ENCODE data around the gene CRYGS. TPM values are rescaled to one million over a fixed set of nuclear protein-coding genes. Genes with fewer than 3 reads are reported as not detected.
"Not testable (repeated sequence)": the region's sequence is repeated elsewhere in the genome, so short reads cannot be mapped to it uniquely, and the experiment has no call there.

The CRYGS gene
- total RNA-seq, result 0.99 TPM

DNA sequence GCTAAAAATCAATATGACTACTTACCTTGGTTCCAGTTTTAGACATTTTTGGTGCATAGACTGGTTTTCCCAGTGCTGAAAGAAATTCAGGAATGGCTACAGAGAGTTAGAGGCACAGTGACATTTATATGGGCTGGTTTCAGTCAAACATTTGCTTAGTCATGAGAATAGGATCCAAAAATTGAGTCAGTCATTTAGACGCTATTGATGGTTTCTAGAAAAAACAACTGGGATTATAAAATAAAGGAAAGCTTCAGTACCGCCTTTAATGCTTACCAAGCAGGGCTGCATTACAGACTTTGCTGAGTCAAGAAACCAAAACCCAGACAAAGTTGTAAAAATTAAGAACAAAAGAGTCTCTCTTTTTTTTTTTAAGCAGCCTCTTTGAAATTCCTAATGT, at the start of gene CRYGS:
Gene CRYGS (minus strand): TSS at position 100 of the 400 bp plus-strand sequence. CDS start 54 bp downstream, at position 46.
- DNase-seq, result no peak

DNA sequence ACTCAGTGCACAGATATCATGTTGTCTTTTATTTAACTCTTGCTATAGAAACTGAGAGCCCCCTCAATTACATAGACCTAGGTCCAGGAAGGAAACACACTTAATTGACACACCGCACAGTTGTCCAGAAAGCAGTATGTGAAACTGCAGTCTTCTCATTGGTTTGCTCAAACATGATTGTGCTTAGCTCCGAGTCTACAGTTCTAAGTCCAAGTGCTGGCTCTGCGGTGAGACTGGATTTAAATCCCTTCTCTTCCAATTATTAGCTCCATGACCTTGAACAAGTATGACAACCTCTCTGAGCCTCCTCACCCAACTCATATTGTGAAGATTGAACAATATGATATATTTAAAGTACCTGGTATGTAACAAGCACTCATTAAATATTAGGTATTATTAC, 49.7 kb upstream of the CRYGS start:
- no peak for DNase-seq

DNA sequence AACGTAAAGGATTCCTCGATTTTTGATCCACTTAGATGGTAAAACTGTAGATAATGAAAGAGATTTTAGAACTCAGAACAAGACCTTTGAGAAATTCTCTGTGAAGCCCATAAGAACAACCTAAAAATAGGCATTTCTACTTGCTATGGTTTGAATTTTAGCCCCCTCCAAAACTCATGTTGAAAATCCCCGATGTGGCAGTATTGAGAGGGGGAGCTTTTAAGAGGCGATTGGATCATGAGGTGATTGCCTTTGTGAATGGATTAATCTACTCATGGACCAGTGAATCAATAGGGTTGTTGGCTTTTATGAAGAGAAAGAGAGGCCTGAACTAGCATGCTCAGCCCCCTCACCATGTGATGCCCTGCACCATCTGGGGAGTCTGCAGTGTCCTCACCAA, 48.5 kb upstream of the CRYGS start:
- DNase-seq, result no peak

DNA sequence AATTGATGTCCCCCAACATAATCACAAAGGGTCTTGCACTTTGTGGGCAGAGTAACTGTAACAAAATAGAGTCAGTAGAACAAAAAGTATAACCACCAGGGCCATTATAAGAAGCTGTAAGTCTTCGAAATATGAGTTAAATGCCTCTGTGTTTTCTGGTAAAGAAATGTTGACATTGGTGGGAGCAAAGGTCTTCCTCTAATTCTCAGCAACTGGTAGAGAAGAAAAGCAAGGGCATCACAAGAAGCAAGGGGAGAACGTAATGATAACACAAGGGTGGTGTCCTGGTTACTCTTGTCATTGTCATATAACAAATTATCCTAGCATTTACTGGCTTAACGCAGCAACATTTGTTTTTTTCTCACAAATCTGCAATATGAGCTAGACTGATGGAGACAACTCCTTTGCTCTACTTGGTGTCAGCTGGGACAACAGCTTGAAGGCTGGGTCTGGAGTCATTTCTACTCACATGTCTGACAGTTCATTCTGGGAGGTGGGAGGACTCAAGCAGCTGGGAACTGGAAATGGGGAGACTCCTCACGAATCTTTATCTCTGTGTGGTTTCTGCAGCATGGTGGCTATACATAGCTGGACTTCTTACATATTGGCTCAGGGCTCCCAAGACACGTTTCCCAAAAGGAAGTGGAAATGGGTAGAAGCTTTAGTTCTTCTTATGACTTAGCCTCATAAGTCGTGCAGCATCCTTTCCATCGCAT, 46.6 kb upstream of the CRYGS start:
- no peak for DNase-seq

DNA sequence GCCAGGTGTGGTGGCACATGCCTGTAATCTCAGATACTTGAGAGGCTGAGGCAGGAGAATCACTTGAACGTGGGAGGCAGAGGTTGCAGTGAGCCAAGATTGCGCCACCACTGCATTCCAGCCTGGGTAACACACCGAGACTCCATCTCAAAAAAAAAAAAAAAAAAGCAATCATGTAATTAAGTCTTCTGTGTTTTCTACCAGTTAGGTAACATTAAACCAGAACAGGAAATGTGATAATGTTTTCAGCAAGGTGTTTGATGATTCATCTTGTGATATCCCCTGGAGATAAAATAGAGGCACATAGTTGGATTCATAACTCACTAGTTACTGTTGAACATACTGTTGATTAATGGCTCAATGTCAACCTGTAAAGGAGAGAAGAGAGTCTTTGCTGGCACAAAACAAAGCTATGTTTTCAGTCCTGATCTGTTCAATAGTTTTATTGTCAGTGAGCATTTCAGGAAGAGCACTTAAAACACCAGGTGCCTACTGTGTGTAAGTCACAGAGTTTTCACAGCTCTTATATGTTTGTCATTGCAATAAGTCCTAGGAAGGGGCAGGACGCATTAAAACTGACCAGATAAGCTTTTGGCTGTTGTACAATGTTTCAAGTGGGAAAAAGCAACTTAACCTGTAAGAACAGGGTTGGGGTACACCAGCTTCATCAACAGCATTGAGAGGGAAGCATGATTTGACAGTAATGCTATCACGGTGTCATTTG, 45.8 kb upstream of the CRYGS start:
- DNase-seq, result no peak

DNA sequence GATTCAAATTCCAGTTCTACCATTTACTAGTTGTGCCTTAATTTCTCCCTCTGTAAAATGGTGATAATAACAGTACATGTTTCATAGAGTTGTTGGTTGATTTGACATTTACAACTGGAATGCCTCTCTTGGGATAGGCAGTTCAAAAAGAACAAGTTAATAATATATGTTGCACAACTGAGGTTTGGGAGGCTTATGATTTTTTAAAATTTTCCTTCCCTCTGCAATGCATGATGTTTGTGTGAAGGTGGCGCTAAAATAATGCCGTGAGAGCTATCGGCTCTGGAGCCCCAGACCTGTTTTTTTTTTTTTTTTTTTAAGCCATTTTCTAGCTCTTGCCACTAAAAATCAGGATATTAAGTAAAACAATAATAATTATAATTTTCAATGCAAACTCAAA, 44.9 kb upstream of the CRYGS start:
- DNase-seq, result no peak

DNA sequence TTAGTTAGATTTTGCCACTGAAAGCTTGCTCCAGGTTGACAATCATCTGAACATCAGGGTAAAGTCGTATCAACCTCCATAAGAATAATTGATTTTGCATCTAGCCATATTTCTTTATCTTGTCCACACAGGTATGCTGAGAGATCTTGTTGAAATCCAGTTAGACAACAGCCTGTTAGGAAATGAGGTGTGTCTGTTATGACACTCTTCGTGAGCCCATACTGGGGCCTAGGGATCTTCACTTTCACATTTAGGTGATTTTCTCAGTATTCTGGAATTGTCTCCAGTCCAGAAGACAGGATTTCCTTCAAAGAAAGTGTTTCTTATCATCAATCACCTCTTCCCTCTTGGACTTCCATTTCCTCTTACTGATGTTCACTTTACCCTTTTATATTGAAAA, 44.5 kb upstream of the CRYGS start:
- DNase-seq, result no peak

DNA sequence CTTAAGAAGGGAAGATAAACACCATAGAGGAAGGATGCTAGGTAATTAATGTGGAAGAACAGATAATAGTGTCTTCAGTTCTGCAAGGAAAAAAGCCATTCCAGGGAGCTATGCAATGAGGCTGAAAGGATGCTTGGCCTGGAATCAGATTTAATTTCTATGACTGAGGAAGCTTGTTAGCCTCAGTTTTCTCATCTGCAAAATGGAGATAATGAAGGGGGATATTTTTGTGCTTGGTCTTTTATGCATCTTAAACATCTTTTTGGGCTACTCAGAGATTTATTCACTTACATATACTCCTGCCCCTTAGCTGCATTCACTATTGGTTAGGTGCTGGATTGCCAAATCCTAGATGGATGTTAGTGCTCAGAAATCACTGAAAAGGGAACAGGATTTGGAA, 43.0 kb upstream of the CRYGS start:
- DNase-seq, result no peak

DNA sequence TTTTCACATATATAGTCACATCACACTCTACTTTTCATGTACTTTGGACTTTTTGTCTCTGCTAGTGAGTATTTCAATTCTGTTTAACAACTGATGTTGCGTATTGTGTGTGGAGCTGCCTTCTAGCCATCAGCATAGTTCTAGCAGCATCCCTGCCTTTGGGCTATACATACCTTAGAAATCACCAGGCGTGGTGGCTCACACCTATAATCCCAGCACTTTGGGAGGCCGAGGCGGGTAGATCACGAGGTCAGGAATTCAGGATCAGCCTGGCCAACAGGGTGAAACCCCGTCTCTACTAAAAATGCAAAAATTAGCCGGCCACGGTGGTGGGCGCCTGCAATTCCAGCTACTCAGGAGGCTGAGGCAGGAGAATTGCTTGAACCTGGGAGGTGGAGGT, 42.1 kb upstream of the CRYGS start:
- DNase-seq, result not testable (repeated sequence)

DNA sequence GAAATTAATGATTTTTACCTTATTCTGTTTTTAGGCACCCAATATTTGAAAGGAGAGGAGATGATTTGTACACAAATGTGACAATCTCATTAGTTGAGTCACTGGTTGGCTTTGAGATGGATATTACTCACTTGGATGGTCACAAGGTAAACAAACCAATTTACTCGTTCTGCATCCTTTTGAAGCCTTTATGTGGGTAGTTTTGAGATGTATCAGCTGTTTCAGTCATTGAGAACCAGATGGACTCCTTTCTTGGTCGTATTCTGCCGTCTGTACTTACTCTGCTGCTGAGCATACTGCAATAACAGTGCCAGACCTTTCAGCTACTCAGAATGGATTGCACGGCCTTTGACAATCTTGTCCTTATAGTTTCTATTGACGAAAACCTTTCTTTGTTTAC, 39.7 kb upstream of the CRYGS start:
- DNase-seq, result no peak

DNA sequence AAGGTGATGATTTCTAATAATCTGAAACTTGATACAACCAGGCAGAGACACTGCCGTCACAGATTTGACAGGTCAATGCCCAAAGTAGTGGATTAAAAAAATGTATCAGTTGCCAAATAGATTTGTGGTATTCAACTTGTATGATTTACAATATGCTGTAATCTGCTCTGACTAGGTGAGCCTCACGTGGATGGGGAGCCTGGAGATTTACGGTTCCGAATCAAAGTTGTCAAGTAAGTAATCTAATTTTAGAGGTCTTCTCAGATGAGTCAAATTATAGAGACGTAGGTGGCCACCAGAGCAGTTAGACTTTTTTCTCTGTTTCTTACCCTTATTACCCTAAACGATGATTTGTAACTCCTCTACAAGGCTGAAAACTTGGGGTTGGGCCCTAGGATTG, 38.4 kb upstream of the CRYGS start:
- DNase-seq, result no peak

DNA sequence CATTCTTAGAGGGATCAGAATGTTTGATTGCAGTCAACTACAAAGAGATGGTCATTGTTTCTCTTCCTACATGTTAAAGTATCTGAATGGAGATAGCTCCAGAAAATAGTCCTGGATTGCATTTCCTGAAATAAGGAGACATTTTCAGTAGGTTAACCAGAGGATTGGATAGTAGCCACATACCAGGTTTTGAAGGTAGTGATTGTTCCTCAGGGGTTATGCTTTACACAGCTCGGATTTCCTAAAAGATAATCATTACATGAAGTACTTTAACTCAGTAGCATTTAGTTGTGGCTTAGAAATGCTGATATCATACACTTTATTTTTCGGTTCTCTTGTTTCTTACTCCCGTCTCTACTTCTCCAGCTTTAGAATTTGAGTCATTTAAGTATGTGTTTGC, 36.6 kb upstream of the CRYGS start:
- no peak for DNase-seq

DNA sequence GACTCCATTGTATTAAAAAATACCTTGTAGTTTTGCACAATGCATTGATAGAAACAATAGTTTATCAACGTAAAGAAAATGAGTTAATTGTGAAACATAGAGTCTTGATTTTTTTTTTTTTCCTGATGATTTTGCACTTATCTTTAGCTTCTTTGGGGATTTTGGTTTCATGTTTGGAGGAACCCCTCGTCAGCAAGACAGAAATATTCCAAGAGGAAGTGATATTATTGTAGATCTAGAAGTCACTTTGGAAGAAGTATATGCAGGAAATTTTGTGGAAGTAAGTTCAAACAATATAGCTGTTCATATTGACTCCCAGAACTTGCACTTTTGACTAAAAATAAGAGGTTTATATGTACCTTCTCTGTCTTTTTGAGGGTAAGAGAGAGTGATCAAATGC, 33.3 kb upstream of the CRYGS start:
- DNase-seq, result no peak

DNA sequence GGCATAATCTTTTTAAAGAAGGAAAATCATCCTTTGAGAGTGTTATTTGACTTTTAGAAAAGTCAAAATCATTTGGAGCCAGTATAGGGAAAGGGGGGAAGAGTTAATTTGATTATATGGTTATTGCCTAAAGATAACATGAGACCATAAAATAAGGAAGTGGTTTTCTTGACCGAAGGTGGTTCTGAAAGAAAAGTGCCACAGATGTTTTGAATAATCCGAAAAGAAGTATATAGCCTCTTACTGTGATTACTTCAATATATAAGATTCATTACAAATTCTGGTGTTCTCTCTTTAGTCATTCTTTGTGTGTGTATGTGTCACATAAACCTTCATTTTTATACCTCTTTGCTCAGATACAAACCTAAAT, 27.4 kb upstream of the CRYGS start:
- no peak for DNase-seq

DNA sequence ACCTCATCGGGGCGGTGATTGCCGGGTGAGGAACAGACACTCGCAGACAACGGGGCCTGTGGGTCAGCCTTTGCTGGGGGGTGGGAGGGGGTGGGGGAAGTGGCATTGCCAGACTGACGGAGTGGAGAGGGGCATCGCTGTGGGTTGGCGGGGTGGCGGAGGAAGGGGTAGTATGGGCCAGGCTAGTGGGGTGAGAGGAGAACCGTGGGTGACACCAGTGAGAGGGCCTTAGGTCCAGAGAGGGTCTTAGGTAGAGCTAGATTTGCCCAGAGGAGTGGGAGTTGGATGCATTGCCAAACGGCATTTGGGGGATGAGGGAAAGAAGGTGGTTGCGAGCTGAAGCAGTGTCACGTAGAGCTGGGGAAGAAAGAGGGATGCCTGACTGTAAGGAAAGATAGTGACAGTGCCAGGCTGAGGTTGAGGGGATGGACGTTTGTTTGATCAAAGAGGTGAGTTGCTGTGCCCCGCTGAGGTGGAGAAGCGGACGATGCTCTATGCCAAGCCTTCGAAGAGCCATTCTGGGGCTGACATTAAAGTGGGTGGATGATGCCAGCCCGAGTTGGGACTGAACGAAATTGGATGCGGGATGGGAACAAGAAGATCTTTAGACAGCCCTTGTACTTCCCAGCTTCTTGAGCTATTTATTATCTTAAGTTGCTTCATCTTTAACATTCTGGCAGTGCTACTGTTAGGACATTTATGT, 26.9 kb upstream of the CRYGS start:
- no peak for DNase-seq

DNA sequence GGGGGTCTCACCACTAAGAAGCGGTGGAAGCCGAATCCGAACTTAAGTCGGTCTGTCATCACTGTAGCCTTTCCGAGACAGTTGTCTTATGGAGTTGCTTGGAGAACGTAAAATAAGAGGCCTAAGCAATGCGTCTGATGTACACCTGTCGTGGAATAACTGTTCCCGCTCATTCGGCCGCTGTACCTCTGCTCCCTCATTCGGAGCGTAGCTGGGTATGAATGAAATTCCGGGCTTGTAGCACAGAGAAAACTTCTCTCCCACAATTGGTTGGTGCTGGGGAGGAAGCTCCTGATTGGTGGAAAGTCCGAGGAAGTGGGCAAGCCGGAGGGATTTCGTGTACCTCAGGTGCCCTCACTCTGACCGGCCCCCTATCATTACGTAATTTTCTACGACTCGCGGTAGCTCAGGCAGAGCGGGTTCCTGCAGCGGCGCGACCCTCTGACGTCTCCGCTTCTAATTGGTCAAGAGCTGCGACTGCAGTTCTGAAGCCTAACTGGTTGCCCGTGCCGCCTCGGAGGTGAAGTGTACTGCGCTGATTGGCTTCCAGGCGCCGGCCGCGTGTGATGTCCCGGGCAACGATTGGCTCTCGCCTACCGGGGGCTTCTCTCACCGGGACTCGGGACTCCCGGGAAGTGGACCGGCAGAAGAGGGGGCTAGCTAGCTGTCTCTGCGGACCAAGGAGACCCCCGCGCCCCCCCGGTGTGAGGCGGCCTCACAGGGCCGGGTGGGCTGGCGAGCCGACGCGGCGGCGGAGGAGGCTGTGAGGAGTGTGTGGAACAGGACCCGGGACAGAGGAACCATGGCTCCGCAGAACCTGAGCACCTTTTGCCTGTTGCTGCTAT, 26.1 kb upstream of the CRYGS start, which contains the start of gene DNAJB11:
Gene DNAJB11 (plus strand): TSS at position 625 of the 845 bp plus-strand sequence. CDS start 178 bp downstream, at position 803.
- peak; percentile 100 for DNase-seq

DNA sequence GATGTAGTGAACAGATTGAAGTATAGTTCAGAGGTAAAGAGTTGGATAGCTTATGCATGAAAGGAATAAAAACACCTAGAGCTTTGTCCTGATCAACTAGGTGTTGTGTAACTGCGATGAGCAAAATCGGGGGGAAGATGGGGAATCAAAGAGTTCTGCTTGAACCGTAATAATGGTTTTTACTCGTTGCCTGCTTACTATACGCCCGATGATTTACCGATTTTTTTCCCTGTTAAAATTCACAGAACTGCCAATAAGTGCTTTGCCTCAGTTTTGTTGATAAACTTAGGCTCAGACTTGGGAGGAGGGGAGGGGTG, 25.6 kb upstream of the CRYGS start:
- no peak for DNase-seq

DNA sequence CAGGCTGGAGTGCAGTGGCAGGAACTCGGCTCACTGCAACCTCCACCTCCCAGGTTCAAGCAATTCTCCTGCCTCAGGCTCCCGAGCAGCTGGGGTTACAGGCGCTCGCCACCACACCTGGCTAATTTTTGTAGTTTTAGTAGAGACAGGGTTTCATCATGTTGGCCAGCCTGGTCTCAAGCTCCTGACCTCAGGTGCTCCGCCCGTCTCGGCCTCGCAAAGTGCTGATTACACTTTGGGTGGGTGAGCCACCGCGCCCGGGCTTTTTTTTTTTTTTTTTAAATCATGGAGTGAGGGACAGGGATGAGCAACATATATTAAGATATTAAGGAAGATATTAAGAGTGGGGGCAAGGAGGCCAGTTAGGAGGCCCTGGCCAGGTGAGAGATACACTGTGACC, 25.2 kb upstream of the CRYGS start:
- DNase-seq, result not testable (repeated sequence)

DNA sequence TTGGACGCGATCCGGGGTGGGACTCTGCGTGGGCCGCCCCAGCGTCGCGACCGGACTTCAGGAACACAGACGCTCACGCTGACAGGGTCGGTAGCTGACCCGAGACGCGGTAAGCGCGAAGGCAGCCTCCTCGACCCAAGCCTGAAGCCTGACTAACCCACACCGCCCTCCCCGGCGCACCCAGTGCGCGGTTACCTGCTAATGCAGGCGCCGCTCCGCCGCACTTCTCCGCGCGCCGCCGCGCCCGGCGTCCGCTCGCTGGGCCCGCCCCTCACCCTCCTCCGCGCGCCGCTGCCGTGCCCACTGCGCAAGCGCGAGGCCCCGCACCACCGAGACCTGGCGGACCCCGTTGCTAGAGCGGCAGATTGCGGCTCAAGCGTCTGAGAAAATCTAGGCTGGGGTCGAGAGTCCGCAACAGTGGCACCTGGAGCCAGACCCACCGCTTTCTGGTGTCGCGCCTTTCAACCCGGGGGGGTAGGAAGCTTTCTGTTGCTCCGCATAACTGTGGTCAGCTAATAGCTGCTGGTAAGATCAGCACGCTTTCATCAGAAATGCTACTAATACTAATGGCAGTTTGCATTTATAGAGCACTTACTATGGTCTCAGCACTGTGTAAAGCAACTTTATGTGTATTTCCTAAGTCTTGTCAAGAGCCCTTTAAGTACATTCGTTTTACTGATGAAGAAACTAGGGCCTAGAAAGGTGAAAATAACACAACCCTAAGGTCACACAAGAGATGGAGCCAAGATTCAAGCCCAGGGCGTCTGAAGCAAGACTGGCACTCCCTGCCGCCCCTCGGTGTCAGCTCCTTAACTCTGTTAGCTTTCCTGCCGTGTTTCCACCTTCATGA, 23.1 kb upstream of the CRYGS start, which contains the start of gene TBCCD1:
Gene TBCCD1 (minus strand): TSS at position 268 of the 850 bp plus-strand sequence. CDS start 3,010 bp downstream, outside the sequence.
- DNase-seq, result peak; percentile 89

DNA sequence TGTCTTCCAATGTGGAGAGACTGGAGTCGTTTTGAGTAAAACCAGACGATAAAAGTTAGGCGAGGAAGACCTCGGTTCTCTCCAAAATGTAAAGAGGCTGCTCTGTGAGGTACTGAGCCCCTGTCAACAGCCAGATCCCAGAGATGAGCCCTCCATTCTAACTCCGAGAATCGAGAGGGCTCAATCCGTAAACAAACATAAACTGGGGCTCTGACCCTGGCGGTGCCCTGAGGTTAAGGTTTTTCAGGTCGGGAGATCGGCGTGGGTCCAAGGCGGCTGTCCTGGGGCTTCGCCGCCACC, 22.5 kb upstream of the CRYGS start:
- no peak for DNase-seq

DNA sequence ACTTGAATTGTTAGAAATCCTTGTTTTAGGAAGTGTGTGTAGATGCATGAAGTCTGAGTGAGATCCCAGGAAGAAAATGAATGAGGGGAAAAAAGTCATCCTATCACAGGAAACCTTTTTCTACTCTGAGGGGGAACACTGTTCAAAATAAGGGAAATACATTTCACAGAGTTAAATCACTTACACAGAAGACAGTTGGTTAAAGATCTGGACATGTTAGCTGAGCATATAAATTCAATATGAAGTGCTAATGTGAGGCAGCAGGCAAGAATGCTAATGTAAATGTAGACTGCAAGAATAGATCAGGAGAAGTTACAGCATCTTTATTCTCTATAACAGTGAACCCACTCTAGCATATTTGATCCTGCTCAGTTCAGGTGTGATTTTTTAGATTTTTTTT, 20.4 kb upstream of the CRYGS start:
- no peak for DNase-seq

Measured in skin of body (tissue), 2 donors.